Activated naive CD4-positive, alpha-beta T cell treated with anti-CD3 and anti-CD28 coated beads, Interleukin-2, amount 50 U/mL, for 72 hours (primary cell): Measurements from ENCODE around the gene MS4A10. TPM values are rescaled to one million over a fixed set of nuclear protein-coding genes. Genes with fewer than 3 reads are reported as not detected.

Source experiments
- ATAC-seq, 2 donors: fragments of 150-1000 bp; cut with Tn5 transposase; 2 replicates each; pipeline ENCODE4 v1.10.0; 2021; ENCODE audit warnings: mild to moderate bottlenecking in 2 of 2, moderate library complexity in 2 of 2
- DNase-seq, 2 donors: peaks; one replicate each; pipeline ENCODE4 v3.0.0; 2021 to 2022; ENCODE audit warnings: low spot score in 2 of 2
- H3K27ac Mint-ChIP-seq, 2 donors: one replicate each; pipeline ENCODE4 v1.8.0; 2022; ENCODE audit warnings: mild to moderate bottlenecking in 2 of 2, mixed read lengths in 2 of 2
- H3K36me3 Mint-ChIP-seq, 2 donors: one replicate each; pipeline ENCODE4 v1.8.0; 2022; ENCODE audit warnings: mixed read lengths in 2 of 2
- H3K9me3 Mint-ChIP-seq, 2 donors: one replicate each; pipeline ENCODE4 v1.8.0; 2022; ENCODE audit warnings: mixed read lengths in 2 of 2
- total RNA-seq, 2 donors: library from RNA; stranded (reverse); gene quantifications; one replicate each; pipeline ENCODE4 v1.2.3, GENCODE V29; 2022

The MS4A10 gene
- total RNA-seq, 2 donors from 2014 or later, result not detected

DNA sequence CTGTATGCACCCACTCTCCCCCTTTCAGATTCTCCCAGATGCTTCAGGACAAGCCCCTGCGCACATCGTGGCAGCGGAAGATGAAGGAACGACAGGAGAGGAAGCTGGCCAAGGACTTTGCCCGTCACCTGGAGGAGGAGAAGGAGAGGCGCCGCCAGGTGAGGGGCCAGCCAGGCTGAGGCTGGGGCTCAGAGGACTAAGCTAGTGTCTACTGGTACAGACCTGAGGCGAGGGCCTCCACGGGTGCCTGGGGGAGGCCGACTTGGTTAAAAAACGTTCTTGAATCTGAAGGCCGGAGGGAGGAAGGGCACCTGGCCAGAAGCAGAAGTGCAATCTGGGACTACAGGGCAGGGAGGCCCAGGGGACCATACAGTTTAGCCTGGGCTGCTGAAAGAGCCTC lies 62.8 kb downstream of the MS4A10 start:
- ATAC-seq (no peak), DNase-seq (no peak)
- Mint-ChIP-seq H3K27ac (peak overlapping the region in 1 of 2 donors; percentile 22), H3K9me3 (no peaks in the 10 kb centered on the region), H3K36me3 (peaks cover 31 to 34% of the 10 kb centered on the region in 2 donors)

DNA sequence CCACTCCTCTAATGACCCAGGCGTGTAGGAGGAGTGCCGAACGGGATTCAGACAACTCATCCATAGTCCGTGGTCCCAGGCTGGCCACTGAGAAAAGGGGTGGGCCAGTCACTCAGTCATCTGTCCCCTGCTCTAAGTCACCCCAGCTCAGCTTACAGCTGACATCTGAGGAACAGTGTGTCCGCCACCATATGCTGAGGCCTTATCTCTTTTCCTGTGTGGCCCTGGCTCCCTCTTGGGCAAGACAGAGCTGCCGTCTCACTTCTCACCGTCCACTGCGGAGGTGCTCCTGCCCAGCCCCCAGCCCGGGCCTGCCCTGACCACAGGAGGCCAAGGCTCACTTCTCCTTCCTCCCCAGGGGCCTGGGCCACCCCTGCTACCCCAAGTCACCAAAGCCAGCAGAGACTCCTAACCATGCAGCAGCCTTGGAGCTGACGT lies 63.6 kb downstream of the MS4A10 start:
- Mint-ChIP-seq H3K9me3 (no peaks in the 10 kb centered on the region), H3K27ac (peak overlapping the region in 1 of 2 donors; percentile 37), H3K36me3 (peaks cover 22 to 32% of the 10 kb centered on the region in 2 donors)
- no peak for ATAC-seq
- no peak for DNase-seq

DNA sequence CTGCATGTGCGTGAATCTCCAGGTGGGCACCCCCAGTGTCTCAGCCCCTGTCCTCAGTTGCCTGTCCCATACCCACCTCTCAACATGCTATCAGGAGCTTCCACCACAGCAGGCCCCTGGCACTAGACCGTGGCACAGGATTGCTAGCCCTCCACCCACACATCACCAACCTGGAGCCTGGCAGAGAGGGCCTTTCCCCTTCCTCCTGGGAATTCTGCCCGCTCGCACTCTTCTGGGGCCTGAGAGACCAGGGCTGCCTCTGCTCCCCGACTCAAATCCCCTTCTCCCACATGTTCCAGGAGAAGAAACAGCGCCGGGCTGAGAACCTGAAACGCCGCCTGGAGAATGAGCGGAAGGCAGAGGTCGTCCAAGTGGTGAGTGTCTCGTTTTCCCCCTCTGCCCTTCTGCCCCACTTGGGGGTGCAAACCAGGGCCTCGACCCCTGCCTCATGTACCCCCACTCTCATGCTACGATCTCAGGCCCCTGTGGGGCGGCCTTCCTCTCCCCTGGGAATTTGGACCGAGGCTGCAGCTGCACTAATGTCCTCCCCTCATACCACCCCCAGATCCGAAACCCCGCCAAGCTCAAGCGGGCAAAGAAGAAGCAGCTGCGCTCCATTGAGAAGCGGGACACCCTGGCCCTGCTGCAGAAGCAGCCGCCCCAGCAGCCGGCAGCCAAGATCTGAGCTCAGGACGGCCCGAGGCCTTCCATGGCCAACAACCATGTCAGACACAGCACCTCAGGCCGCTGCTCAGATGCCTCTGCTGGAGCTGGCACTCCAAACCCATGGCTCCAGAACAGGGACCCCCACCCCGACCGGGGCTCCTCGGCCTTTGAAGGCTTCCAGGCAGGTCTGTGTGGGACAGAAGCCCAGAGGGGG lies 64.7 kb downstream of the MS4A10 start:
- H3K9me3 Mint-ChIP-seq, result no peaks in the 10 kb centered on the region
- H3K36me3 Mint-ChIP-seq, result peaks cover 14 to 27% of the 10 kb centered on the region in 2 donors
- DNase-seq, result no peak
- no peak overlapping the region for H3K27ac Mint-ChIP-seq
- no peak for ATAC-seq

Other genes with a start within 250 kb of the MS4A10 start
- not detected for gene MS4A8, start 85.7 kb upstream of the MS4A10 start, total RNA-seq
- gene MS4A18, start 60.6 kb upstream of the MS4A10 start, total RNA-seq, result not detected
- not detected for gene MS4A15, start 28.5 kb upstream of the MS4A10 start, total RNA-seq
- gene CCDC86, start 56.8 kb downstream of the MS4A10 start, total RNA-seq, result 10 to 100 TPM; 29.3 to 38.0 TPM
- under 1 TPM in 1 of 2 donors, not detected in 1; 0.25 TPM for gene PTGDR2, start 70.6 kb downstream of the MS4A10 start, total RNA-seq
- gene ZP1, start 82.2 kb downstream of the MS4A10 start, total RNA-seq, result not detected
- gene PRPF19, start 121.3 kb downstream of the MS4A10 start, total RNA-seq, result 100 to 1,000 TPM in 1 of 2 donors, 10 to 100 TPM in 1; 71.0 to 149 TPM
- 10 to 100 TPM; 31.9 to 95.1 TPM for gene TMEM109, start 128.8 kb downstream of the MS4A10 start, total RNA-seq
- 1 to 10 TPM in 1 of 2 donors, under 1 TPM in 1; 0.71 to 1.4 TPM for gene TMEM132A, start 139.1 kb downstream of the MS4A10 start, total RNA-seq
- 1 to 10 TPM; 5.9 to 9.0 TPM for gene SLC15A3, start 166.8 kb downstream of the MS4A10 start, total RNA-seq
- gene CD6, start 186.3 kb downstream of the MS4A10 start, total RNA-seq, result 100 to 1,000 TPM; 227 to 339 TPM